ENCODE results near the gene ANTXR1. TPM values are rescaled to one million over a fixed set of nuclear protein-coding genes. Genes with fewer than 3 reads are reported as not detected.

Gene ANTXR1
- total RNA-seq, 1 experiment from 2014 or later: 37.3 TPM

GRCh38 chr2:68993660-68994059, 19.3 kb upstream of the ANTXR1 start:
- no peak overlapping the region for H2BK5ac ChIP-seq (ENCODE audit: insufficient read length, low read length)
- H2AK5ac ChIP-seq (ENCODE audit: insufficient read length, low read length): no peak overlapping the region
- H2BK20ac ChIP-seq (ENCODE audit: low read depth, low read length, poor library complexity, severe bottlenecking): no peak overlapping the region
- WGBS (ENCODE audit: extremely low coverage, insufficient read length, low lambda C conversion rate): no CpG with 5 or more reads among the region's 7 CpGs
- Mint-ChIP-seq H3K9me3 (no peaks in the 10 kb centered on the region), H3K36me3 (ENCODE audit: insufficient read depth in 1 of 3, low read depth in 3 of 3) (no peaks in the 10 kb centered on the region; a peak in 1 of 7 replicates), H3K4me1 (no peaks in the 10 kb centered on the region), H3K27ac (no peak overlapping the region), H3K4me3 (no peak overlapping the region), H3K27me3 (ENCODE audit: low read depth) (peaks cover 8% of the 10 kb centered on the region)
- H3K4ac ChIP-seq (ENCODE audit: low read depth, low read length): no peak overlapping the region
- no peak overlapping the region for H3K23ac ChIP-seq (ENCODE audit: insufficient read length, low read depth, low read length)
- no peaks in the 10 kb centered on the region for H4K20me1 ChIP-seq (ENCODE audit: control insufficient read depth, insufficient read depth, insufficient read length)
- no peak overlapping the region for H3K14ac ChIP-seq (ENCODE audit: insufficient read depth, low read length)
- no peak overlapping the region for H3K9ac ChIP-seq (ENCODE audit: extremely low read depth, insufficient read length, low read length)
- H3K56ac ChIP-seq (ENCODE audit: insufficient read length, low read depth, low read length): no peak overlapping the region
- TF ChIP-seq CTCF (conservative IDR thresholded peaks at IDR 0.05): no peak
- H3K9me3 ChIP-seq (ENCODE audit: control insufficient read depth, low read depth, low read length): no peaks in the 10 kb centered on the region
- no peak overlapping the region for H4K5ac ChIP-seq (ENCODE audit: insufficient read length, low read depth, low read length)
- H3K23me2 ChIP-seq (ENCODE audit: insufficient read length, low read depth, low read length, poor library complexity, severe bottlenecking): no peaks in the 10 kb centered on the region
- no peak overlapping the region for H3K18ac ChIP-seq (ENCODE audit: insufficient read length, low read depth, low read length)
- H3K79me1 ChIP-seq (ENCODE audit: insufficient read depth, low read depth, low read length, poor library complexity, severe bottlenecking): no peaks in the 10 kb centered on the region
- no peak overlapping the region for H2BK12ac ChIP-seq (ENCODE audit: insufficient read length, low read depth, low read length)
- H3T11ph ChIP-seq (ENCODE audit: low read length): no peak overlapping the region
- no peak overlapping the region for H2BK120ac ChIP-seq (ENCODE audit: low read depth, low read length, poor library complexity, severe bottlenecking)
- no peaks in the 10 kb centered on the region for H3K4me1 ChIP-seq (ENCODE audit: insufficient read depth, low read length)
- no peak overlapping the region for H4K8ac ChIP-seq (replicated peaks; ENCODE audit: insufficient read length, low read depth, low read length)
- H4K91ac ChIP-seq (ENCODE audit: insufficient read length, low read depth, low read length): no peak overlapping the region
- H2AFZ ChIP-seq (ENCODE audit: low read length): no peak overlapping the region
- no peak overlapping the region for H3K4me2 ChIP-seq (ENCODE audit: insufficient read depth, insufficient read length, low read length)
- DNase-seq: no peak
- no peaks in the 10 kb centered on the region for H3K27me3 ChIP-seq (ENCODE audit: insufficient read depth, low read length)
- H3K79me2 ChIP-seq (ENCODE audit: insufficient read depth, low read length): no peaks in the 10 kb centered on the region
- H2BK15ac ChIP-seq (ENCODE audit: low read depth, low read length): no peak overlapping the region
- H3K27ac ChIP-seq (ENCODE audit: insufficient read length, low read depth, low read length): no peak overlapping the region
